SK-N-SH treated with all-trans-retinoic acid at 6 μM for 48 hours (cell line): ENCODE data around the gene MYO1A.

Experiments
- BACH2 ChIP-seq: fragments of 250-450 bp; sonication (Bioruptor Pico); IDR thresholded peaks from 2 replicates; pipeline ENCODE4 v1.9.0; 2021; ENCODE audit warnings: mild to moderate bottlenecking, borderline replicate concordance
- GLIS3 ChIP-seq: fragments of 250-450 bp; sonication (Bioruptor Pico); IDR thresholded peaks from 2 replicates; pipeline ENCODE4 v1.5.0; 2020; ENCODE audit warnings: mild to moderate bottlenecking, moderate library complexity
- ISL1 ChIP-seq: fragments of 250-450 bp; sonication (Bioruptor Pico); IDR thresholded peaks from 2 replicates; pipeline ENCODE4 v2.1.2; 2022; ENCODE audit warnings: mild to moderate bottlenecking, moderate library complexity
- RARB ChIP-seq: fragments of 250-450 bp; sonication (Bioruptor Pico); IDR thresholded peaks from 2 replicates; pipeline ENCODE4 v1.8.0; 2021; ENCODE audit warnings: mild to moderate bottlenecking, moderate library complexity
- SNAI2 ChIP-seq: fragments of 250-450 bp; sonication (Bioruptor Pico); IDR thresholded peaks from 2 replicates; pipeline ENCODE4 v1.5.0; 2020; ENCODE audit warnings: mild to moderate bottlenecking, moderate library complexity
- TCF4 ChIP-seq: fragments of 250-450 bp; sonication (Bioruptor Pico); IDR thresholded peaks from 2 replicates; pipeline ENCODE4 v1.8.0; 2021; ENCODE audit warnings: mild to moderate bottlenecking, moderate library complexity, borderline replicate concordance
- TOX ChIP-seq: fragments of 250-450 bp; sonication (Bioruptor Pico); IDR thresholded peaks from 2 replicates; pipeline ENCODE4 v1.8.0; 2021; ENCODE audit warnings: mild to moderate bottlenecking, moderate library complexity, borderline replicate concordance
- ZC3H10 ChIP-seq: fragments of 250-450 bp; sonication (Bioruptor Pico); IDR thresholded peaks from 2 replicates; pipeline ENCODE4 v1.5.1; 2021; ENCODE audit warnings: mild to moderate bottlenecking, moderate library complexity
- ZFP3 ChIP-seq: fragments of 250-450 bp; sonication (Bioruptor Pico); IDR thresholded peaks from 2 replicates; pipeline ENCODE4 v1.5.0; 2020; ENCODE audit warnings: mild to moderate bottlenecking, moderate library complexity
- ZFP30 ChIP-seq: fragments of 450-650 bp; formaldehyde crosslinking; IDR thresholded peaks from 2 replicates; pipeline ENCODE4 v1.5.0; 2022; ENCODE audit warnings: mild to moderate bottlenecking, moderate library complexity
- TF ChIP-seq, protein P1 (sequence below): fragments of 250-450 bp; sonication (Bioruptor Pico); IDR thresholded peaks from 2 replicates; pipeline ENCODE4 v1.5.1; 2021; ENCODE audit warnings: mild to moderate bottlenecking, moderate library complexity
- TF ChIP-seq, protein P2 (sequence below): fragments of 250-450 bp; sonication (Bioruptor Pico); IDR thresholded peaks from 2 replicates; pipeline ENCODE4 v1.8.0; 2020; ENCODE audit warnings: mild to moderate bottlenecking, moderate library complexity, borderline replicate concordance
- TF ChIP-seq, protein P3 (sequence below): fragments of 250-450 bp; sonication (Bioruptor Pico); IDR thresholded peaks from 2 replicates; pipeline ENCODE4 v1.5.1; 2020; ENCODE audit warnings: low read depth, mild to moderate bottlenecking, moderate library complexity

DNA sequence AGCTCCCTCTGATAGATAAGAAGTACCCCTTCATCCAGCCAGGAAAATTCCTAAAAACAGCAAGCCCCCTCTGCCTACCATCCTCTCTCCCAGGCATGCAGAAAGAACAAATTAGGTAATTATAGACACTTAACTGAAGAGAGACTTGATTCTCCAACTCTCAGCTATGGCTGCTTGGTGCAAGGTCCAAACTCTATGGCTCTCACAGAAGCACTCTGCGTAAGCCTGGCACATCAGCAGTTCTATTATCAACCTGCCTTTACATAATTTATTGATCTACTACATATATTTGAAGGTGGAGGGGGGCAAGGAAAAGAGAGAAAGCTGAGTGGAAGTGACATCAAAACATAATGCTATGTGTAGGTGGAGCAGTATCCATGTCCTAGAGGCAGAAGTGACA is 1.1 kb upstream of the MYO1A start:
- no peak for TF ChIP-seq RARB (CRISPR knock-in tag)
- TF ChIP-seq ZFP3 (CRISPR knock-in tag): no peak
- no peak for TF ChIP-seq ZC3H10 (CRISPR knock-in tag)
- no peak for TF ChIP-seq SNAI2 (CRISPR knock-in tag)
- TF ChIP-seq, protein P1, sequence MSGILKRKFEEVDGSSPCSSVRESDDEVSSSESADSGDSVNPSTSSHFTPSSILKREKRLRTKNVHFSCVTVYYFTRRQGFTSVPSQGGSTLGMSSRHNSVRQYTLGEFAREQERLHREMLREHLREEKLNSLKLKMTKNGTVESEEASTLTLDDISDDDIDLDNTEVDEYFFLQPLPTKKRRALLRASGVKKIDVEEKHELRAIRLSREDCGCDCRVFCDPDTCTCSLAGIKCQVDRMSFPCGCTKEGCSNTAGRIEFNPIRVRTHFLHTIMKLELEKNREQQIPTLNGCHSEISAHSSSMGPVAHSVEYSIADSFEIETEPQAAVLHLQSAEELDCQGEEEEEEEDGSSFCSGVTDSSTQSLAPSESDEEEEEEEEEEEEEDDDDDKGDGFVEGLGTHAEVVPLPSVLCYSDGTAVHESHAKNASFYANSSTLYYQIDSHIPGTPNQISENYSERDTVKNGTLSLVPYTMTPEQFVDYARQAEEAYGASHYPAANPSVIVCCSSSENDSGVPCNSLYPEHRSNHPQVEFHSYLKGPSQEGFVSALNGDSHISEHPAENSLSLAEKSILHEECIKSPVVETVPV (CRISPR knock-in tag): no peak
- no peak for TF ChIP-seq ZFP30 (CRISPR knock-in tag)
- no peak for TF ChIP-seq TCF4 (CRISPR knock-in tag)
- TF ChIP-seq GLIS3 (CRISPR knock-in tag): no peak
- TF ChIP-seq, protein P2, sequence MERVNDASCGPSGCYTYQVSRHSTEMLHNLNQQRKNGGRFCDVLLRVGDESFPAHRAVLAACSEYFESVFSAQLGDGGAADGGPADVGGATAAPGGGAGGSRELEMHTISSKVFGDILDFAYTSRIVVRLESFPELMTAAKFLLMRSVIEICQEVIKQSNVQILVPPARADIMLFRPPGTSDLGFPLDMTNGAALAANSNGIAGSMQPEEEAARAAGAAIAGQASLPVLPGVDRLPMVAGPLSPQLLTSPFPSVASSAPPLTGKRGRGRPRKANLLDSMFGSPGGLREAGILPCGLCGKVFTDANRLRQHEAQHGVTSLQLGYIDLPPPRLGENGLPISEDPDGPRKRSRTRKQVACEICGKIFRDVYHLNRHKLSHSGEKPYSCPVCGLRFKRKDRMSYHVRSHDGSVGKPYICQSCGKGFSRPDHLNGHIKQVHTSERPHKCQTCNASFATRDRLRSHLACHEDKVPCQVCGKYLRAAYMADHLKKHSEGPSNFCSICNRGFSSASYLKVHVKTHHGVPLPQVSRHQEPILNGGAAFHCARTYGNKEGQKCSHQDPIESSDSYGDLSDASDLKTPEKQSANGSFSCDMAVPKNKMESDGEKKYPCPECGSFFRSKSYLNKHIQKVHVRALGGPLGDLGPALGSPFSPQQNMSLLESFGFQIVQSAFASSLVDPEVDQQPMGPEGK: no peak
- TF ChIP-seq, protein P3, sequence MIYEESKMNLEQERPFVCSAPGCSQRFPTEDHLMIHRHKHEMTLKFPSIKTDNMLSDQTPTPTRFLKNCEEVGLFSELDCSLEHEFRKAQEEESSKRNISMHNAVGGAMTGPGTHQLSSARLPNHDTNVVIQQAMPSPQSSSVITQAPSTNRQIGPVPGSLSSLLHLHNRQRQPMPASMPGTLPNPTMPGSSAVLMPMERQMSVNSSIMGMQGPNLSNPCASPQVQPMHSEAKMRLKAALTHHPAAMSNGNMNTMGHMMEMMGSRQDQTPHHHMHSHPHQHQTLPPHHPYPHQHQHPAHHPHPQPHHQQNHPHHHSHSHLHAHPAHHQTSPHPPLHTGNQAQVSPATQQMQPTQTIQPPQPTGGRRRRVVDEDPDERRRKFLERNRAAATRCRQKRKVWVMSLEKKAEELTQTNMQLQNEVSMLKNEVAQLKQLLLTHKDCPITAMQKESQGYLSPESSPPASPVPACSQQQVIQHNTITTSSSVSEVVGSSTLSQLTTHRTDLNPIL (CRISPR knock-in tag): no peak
- TF ChIP-seq TOX (CRISPR knock-in tag): no peak
- no peak for TF ChIP-seq ISL1
- TF ChIP-seq BACH2: no peak
